GM08714 (cell line): ENCODE measurements around the gene GZMM.

Experiments
- H3K4me3 ChIP-seq: fragments of 200-500 bp; sonication (Bioruptor generic); 2 replicates; pipeline ENCODE4 v1.5.1; 2014; ENCODE audit warnings: mild to moderate bottlenecking, low read length, inconsistent platforms
- ZNF274 ChIP-seq: IDR thresholded peaks from 2 replicates; pipeline ENCODE4 v1.6.1; 2012; ENCODE audit warnings: mild to moderate bottlenecking, low read depth, low read length

The GZMM gene

GRCh38 chr19:506404-507285 is 37.2 kb upstream of the GZMM start:
- peak overlapping the region; percentile 86; the same call in 1 of the 2 replicates for H3K4me3 ChIP-seq
- no peak for TF ChIP-seq ZNF274

DNA sequence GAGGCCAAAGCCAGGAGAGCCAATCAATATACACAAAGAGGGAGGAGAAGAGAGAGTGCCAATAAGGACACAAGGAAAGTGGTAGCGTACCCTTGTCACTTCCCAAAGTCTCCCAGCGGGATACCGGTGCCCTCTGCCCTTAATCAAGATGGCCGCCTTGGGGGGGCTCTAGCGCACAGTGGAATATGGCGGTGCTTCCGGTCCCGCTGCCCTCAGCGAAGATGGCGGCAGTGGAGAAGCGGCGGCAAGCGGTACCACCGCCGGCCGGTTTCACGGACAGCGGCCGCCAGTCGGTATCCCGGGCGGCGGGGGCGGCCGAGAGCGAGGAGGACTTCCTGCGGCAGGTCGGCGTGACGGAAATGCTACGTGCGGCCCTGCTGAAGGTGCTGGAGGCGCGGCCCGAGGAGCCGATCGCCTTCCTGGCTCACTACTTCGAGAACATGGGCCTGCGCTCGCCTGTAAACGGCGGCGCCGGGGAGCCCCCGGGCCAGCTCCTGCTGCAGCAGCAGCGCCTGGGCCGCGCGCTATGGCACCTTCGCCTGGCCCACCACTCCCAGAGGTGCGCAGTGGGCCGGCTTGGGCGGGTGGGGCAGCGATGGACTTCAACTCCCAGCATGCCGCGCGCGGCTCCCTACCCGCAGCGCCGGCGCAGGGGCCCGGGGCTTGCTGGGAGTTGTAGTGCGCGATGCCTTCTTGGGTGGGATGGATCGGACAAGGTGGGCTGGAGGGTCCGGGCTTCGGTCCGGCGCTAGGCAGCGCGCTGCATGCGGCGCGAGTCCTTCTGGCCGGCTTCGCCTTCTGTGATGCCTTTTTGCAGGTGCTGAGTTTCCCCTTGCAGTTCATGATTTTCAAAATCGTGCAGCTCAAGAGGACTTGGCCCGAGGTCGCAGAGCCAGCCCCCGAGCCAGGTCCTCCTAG is 36.3 kb upstream of the GZMM start, which contains the start of gene TPGS1:
TPGS1 (plus strand) TSS at position 212 of the 918 bp plus-strand sequence; CDS start at position 222, 10 bp downstream.
- no peak for TF ChIP-seq ZNF274
- peak within 1 kb of the TSS; percentile 86 for H3K4me3 ChIP-seq

DNA sequence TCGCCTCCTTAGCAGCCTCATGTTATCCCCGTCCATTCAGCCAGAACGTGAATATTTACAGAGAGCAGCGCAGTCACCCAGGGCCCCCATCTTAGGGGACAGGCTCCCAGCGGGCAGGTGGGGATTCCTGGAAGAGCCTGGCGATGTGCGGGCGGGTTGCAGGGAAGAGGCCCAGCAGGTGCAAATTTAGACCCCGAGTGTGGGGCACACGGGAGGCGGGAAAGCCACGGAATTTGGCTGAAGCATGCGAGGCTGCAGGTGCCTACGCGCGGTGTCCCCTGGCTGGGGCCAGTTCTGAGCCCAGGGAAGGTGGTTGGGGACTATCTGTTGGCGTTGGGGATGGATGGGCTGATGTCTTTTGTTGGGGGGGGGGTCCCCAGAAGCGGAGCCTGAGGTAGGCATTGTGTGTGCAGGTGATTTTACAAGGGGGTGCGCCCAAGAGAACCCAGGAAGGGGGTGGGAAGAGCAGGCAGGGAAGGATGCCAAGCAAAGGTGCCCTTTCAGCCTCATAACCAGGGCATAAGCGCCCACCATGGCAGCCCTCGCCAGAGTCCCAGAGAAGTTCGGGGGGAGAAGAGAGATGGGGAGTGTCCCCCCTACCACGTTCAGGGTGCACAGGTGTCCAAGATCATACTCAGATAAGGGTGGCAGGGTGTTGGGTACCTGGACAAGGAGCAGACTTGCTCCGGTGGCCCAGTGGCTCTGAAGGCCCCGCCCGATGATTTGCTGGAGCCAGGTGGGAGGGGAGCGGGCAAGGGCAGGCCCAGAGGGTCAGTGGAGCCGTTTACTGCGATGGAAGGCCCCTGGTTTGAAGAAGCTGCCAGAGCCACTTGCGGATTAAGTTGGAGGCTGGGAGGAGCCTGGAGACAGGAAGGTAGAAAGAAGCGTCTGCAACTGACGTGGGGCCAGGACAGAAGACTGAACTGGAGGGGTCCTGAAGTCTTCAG is 35.4 kb upstream of the GZMM start:
- TF ChIP-seq ZNF274, result no peak
- peak overlapping the region; percentile 86 for H3K4me3 ChIP-seq

DNA sequence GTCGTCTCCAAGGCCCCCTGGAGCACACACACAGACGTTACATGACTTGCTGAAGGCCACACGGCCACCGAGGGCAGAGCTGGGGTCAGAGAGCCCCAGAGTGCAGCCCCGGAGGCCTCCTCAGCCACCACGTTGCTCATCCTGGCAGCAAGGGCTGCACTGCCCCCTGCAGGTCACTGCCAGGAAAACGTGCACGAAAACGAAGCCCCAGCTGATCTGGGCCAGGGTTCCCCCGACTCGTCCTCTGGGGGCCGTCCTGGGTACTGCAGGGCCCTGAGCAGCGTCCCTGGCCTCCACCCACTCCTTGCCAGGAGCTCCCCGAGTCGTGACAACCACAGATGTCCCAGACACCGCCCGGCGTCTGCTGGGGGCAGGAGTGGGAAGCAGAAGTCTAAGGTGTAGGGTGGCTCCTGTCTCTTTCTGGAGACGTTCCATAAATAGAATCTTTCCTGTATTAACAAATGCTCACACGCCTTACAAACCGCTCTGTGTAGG is 33.2 kb upstream of the GZMM start:
- H3K4me3 ChIP-seq, result peak overlapping the region; percentile 4; the same call in 1 of the 2 replicates
- TF ChIP-seq ZNF274, result no peak

DNA sequence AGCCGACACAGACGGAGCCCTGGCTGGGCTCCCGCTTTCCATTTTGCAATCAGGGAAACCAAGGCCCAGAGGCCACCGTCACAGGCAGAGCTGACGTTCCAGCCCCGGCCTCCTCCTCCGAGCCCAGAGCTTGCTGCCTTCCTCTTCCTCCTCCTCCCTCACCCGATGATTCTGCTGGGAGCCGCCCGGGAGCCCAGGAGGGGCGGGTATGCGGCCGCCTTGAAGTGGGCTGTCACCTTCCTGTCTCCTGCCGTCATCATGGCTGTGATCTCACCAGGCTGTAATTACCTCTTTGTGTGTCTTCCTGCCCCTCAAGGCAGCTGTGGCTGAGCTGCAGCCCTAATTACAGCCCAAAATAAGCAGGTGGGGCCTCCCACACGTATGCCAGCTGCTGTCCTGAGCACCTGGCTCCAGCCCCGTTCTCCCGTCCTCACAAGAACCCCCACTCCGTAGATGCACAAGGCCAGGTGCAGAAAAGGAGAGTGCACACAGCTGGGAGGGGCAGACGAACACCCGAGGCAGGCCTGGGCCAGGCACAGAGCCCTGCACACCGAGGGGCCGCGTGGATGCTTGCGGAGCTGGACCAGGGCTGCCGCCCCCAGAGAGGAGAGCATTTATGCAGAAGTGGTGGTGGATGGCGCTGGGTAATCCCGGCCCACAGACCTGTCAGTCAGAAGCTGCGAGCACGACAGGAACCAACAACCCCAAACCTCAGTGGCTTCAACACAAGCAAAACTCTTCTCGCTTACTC is 32.6 kb upstream of the GZMM start:
- no peak for TF ChIP-seq ZNF274
- peak overlapping the region; percentile 4; the same call in 1 of the 2 replicates for H3K4me3 ChIP-seq

- no peak for TF ChIP-seq ZNF274
- no peak overlapping the region for H3K4me3 ChIP-seq
These were observed 31.1 kb upstream of the GZMM start for GRCh38 chr19:512547-513365.

GRCh38 chr19:513368-514165 is 30.3 kb upstream of the GZMM start:
- no peak for TF ChIP-seq ZNF274

DNA sequence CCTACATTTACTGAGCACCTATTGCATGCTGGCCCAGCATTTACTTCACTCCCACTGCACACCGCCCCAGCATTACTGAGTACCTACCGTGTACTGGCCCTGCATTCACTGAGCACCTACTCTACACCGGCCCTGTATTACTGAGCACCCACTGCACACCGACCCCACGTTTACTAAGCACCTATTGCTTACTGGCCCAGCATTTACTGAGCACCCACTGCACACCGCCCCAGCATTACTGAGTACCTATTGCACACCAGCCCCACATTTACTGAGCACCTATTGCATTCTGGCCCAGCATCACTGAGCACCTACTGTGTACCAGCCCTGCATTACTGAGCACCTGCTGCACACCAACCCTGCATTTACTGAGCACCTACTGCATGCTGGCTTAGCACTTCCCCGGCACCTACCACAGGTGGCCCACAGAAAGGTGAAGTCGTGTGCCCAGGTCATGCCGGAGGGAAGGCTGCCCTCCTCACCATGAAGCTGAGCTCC is 29.6 kb upstream of the GZMM start:
- H3K4me3 ChIP-seq, result no peak overlapping the region
- no peak for TF ChIP-seq ZNF274

More at GRCh38 chr19:513368-514165, 30.3 kb upstream of the GZMM start:
- H3K4me3 ChIP-seq, result no peak overlapping the region

DNA sequence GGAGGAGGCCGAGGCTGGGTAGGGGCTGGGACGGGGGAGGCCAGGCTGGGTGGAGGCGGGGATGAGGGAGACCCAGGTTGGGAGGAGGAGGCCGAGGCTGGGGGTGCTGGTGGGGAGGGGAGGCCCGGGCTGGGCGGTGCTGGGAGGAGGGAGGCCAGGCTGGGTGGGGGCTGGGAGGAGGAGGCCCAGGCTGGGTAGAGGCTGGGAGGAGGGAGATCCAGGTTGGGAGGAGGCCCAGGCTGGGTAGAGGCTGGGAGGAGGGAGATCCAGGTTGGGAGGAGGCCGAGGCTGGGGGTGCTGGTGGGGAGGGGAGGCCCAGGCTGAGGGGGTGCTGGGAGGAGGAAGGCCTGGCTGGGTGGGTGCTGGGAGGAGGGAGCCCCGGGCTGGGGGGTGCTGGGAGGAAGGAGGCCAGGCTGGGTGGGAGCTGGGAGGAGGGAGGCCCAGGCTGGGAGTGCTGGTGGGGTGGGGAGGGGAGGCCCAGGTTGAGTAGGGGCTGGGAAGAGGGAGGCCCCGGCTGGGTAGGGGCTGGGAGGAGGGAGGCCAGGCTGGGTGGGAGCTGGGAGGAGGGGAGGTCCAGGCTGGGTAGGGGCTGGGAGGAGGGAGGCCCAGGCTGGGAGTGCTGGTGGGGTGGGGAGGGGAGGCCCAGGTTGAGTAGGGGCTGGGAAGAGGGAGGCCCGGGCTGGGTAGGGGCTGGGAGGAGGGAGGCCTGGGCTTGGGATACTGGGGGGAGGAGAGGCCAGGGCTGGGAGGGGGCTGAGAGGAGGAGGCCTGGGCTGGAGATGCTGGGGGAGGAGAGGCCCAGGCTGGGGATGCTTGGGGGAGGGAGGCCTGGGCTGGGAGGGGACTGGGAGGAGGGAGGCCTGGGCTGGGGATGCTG is 25.9 kb upstream of the GZMM start:
- no peak overlapping the region for H3K4me3 ChIP-seq
- no peak for TF ChIP-seq ZNF274

DNA sequence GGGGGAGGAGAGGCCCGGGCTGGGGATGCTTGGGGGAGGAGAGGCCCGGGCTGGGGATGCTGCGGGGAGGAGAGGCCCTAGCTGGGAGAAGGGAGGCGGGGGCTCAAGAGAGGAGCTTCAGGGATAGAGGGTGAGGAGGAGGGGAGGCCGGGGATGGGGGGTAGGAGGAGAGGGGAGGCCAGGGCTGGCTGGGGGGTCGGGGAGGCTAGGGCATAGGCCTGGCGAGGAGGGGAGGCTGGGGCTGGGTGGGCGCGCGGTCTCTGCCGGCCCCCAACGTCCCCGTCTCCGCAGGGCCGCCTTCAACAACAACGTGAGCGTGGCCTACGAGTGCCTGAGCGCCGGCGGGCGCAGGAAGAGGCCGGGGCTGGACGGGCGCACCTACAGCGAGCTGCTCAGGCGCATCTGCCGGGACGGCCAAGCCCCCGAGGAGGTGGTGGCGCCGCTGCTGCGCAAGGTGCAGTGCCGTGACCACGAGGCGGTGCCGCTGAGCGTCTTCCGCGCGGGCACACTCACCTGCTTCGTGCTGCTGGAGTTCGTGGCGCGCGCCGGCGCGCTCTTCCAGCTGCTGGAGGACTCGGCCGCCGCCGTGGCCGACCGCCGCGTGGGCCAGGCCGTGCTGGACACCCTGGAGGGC is 25.1 kb upstream of the GZMM start:
- no peak for TF ChIP-seq ZNF274
- no peak overlapping the region for H3K4me3 ChIP-seq
